ENCODE data around the gene FEM1C.
A peak's percentile ranks its signal among the peaks of the same experiment; 100 is the strongest.

Gene FEM1C

DNA sequence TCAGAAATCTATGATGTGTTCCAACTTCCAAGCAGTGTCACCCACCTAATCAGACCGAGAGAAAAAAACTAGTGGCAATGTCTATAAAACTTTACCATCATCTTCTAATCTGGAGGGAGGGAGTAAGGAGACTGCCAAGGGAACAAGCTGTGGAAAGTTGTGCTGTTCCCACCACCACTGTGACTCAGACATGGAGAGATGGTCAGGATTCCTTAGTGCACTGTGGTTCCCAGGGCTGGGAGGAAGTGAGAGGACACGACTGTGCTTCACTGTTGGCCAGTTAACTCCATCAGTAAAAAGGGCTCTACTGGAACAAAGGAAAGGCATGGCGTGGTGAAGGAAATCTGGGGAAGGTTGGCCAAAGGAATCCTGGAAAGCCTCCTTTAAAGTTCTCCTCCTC, 38.9 kb upstream of the FEM1C start:
- DNase-seq (ENCODE audit: low read depth), result no peak
- TF ChIP-seq CTCF (IDR thresholded peaks at IDR 0.05; ENCODE audit: insufficient read depth, low read depth, low read length, missing control alignments), result no peak
- no peak overlapping the region for H3K4me3 ChIP-seq (ENCODE audit: low read length)

- H3K4me3 ChIP-seq (ENCODE audit: low read length), result no peak overlapping the region
- DNase-seq (ENCODE audit: low read depth), result no peak
- TF ChIP-seq CTCF (IDR thresholded peaks at IDR 0.05; ENCODE audit: insufficient read depth, low read depth, low read length, missing control alignments), result no peak
Measured at GRCh38 chr5:115580941-115581340, 36.4 kb upstream of the FEM1C start.

- H3K4me3 ChIP-seq (ENCODE audit: low read length), result no peak overlapping the region
- DNase-seq (ENCODE audit: low read depth), result peak; percentile 57
- TF ChIP-seq CTCF (IDR thresholded peaks at IDR 0.05; ENCODE audit: insufficient read depth, low read depth, low read length, missing control alignments), result no peak
Measured at GRCh38 chr5:115579747-115580173, 35.2 kb upstream of the FEM1C start.

GRCh38 chr5:115579216-115579615, 34.6 kb upstream of the FEM1C start:
- no peak for DNase-seq (ENCODE audit: low read depth)
- no peak for TF ChIP-seq CTCF (IDR thresholded peaks at IDR 0.05; ENCODE audit: insufficient read depth, low read depth, low read length, missing control alignments)
- H3K4me3 ChIP-seq (ENCODE audit: low read length), result no peak overlapping the region

DNA sequence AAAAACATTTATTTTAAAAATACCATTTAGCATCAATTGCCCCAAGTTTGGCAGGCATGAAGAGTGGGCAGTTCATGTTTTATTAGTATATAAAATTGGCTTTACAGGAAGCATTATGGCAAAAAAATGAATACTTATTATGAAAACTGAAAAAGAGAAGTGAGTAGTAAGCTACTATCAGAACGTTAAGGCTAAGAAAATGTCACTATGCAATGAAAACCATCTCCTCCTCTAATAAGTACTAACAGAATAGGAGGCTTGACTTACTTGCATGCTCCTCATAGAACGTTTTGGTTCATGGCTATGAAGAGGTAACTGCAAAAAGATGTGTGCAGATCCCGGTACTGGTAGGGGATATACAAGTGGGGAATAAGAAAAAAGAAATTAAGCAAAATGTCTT, 34.1 kb upstream of the FEM1C start:
- H3K4me3 ChIP-seq (ENCODE audit: low read length), result no peak overlapping the region
- no peak for TF ChIP-seq CTCF (IDR thresholded peaks at IDR 0.05; ENCODE audit: insufficient read depth, low read depth, low read length, missing control alignments)
- DNase-seq (ENCODE audit: low read depth), result no peak

DNA sequence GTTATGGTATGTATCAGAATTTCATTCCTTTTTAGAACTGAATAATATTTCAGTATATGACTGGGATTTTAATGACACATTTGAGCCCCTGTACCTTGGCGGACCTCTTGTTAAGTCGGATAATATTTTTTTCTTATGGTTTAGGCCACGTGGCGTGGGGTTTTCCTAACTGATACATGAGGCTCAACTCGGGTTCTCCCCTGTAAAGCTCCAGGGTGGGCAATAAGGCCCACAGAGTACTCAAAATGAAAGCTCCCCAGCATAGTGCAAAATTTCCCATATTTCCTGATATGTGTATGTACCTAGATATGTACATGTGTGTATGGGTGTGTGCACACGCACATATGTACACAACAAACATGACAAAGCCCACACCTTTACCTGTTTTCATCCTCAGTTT, 33.2 kb upstream of the FEM1C start:
- TF ChIP-seq CTCF (IDR thresholded peaks at IDR 0.05; ENCODE audit: insufficient read depth, low read depth, low read length, missing control alignments), result no peak
- DNase-seq (ENCODE audit: low read depth), result no peak
- H3K4me3 ChIP-seq (ENCODE audit: low read length), result no peak overlapping the region

DNA sequence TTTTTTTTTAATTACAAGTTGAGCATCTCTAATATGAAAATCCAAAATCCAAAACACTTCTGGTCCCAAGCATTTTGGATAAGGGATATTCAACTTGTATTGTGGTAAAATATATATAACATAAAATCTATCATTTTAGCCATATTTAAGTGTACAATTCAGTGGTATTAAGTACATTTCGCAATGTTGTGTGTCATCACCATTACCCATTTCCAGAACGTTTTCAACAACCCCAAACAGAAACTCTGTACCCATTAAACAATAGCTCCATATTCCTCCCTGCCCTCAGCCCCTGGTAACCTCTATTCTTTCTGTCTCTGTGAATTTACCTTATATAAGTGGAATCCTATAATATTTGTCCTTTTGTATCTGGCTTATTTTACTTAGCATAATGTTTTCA, 32.8 kb upstream of the FEM1C start:
- DNase-seq (ENCODE audit: low read depth), result peak; percentile 60
- no peak for TF ChIP-seq CTCF (IDR thresholded peaks at IDR 0.05; ENCODE audit: insufficient read depth, low read depth, low read length, missing control alignments)
- H3K4me3 ChIP-seq (ENCODE audit: low read length), result no peak overlapping the region
